A549 (cell line): ENCODE results near the gene SYNJ1.

ENCODE experiments used
- BCL3 ChIP-seq: fragments of >200 bp; sonication (Bioruptor Twin); formaldehyde crosslinking; IDR thresholded peaks from 3 replicates; pipeline ENCODE4 v1.6.1; 2016
- CTCF ChIP-seq: fragments of >200 bp; sonication (Bioruptor Twin); formaldehyde crosslinking; IDR thresholded peaks from 3 replicates; pipeline ENCODE4 v1.5.1; 2016
- EP300 ChIP-seq, 2 experiments: fragments of >200 bp; sonication (Bioruptor Twin); formaldehyde crosslinking; IDR thresholded peaks; 2 replicates in 1 of 2; 3 replicates in 1 of 2; pipeline ENCODE4 v1.6.1; 2016 to 2017
- FOSB ChIP-seq: fragments of 250-450 bp; sonication (Bioruptor Pico); IDR thresholded peaks from 2 replicates; pipeline ENCODE4 v1.5.0; 2020; ENCODE audit warnings: mild to moderate bottlenecking, moderate library complexity
- FOSL2 ChIP-seq, 2 experiments: fragments of 450-650 bp in 1 of 2; fragments of >200 bp in 1 of 2; sonication (Bioruptor Twin) in 1 of 2; formaldehyde crosslinking; IDR thresholded peaks; 2 replicates each; pipeline versions ENCODE4 v1.5.0 to v1.6.1; 2016 to 2020; ENCODE audit warnings: mild to moderate bottlenecking in 1 of 2, moderate library complexity in 1 of 2
- HES2 ChIP-seq: fragments of >200 bp; sonication (Bioruptor Twin); formaldehyde crosslinking; IDR thresholded peaks from 2 replicates; pipeline ENCODE4 v1.6.1; 2016
- JUN ChIP-seq, 2 experiments: fragments of >200 bp; sonication (Bioruptor Twin); formaldehyde crosslinking; IDR thresholded peaks; 2 replicates in 1 of 2; 3 replicates in 1 of 2; pipeline ENCODE4 v1.6.1; 2016 to 2017
- MAX ChIP-seq: IDR thresholded peaks from 2 replicates; pipeline ENCODE4 v1.6.1; 2012
- POLR2A ChIP-seq: IDR thresholded peaks from 2 replicates; pipeline ENCODE4 v1.6.1; 2012; ENCODE audit warnings: mild to moderate bottlenecking, low read length
- POLR2AphosphoS2 ChIP-seq: conservative IDR thresholded peaks from 2 replicates; pipeline ENCODE4 v1.6.1; 2012; ENCODE audit warnings: low read length, improper control_type of control experiment, inconsistent platforms

GRCh38 chr21:32608851-32609250 lies 119.0 kb downstream of the SYNJ1 start:
- TF ChIP-seq MAX (no peak), FOSB (CRISPR knock-in tag) (no peak), JUN (IDR thresholded peaks at IDR 0.05) (no peak), POLR2A (no peak), CTCF (no peak), HES2 (no peak), POLR2AphosphoS2 (no peak), EP300 (IDR thresholded peaks at IDR 0.05) (no peak), FOSL2 (IDR thresholded peaks at IDR 0.05) (no peak), FOSL2 (CRISPR knock-in tag; IDR thresholded peaks at IDR 0.05) (no peak), BCL3 (no peak)
